ENCODE data around the gene ACTN4.

Gene ACTN4

DNA sequence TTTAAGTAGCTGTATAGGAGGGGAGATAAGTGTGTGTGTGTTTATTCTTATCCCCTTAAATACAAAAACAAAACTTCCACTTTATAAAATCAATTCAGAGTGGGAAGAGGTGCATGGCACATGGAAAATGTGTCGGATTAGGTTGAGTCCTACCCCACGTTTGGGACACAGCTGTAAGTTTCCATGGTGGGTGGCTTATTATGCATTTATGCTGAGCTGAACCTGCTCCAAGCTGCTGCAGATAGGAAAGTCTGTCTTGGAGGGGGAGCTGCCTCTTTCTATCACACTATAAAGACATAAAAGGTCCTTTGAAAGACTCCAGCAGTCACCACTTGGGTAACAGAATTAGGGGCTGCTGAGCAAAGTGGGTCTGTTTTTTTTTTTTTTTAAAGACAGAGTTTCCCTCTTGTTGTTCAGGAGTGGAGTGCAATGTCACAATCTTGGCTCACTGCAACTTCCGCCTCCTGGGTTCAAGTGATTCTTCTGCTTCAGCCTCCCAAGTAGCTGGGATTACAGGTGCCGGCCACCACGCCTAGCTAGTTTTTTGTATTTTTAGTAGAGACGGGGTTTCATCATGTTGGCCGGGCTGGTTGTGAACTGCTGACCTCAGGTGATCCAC, 15.2 kb downstream of the ACTN4 start:
- in situ Hi-C loops (cut with HindIII; ENCODE audit: low sequenced_read_pairs): no loop called here
- no peak for TF ChIP-seq CTCF (IDR thresholded peaks at IDR 0.05; ENCODE audit: low read depth, low read length)
- DNase-seq (ENCODE audit: low read depth, low spot score): no peak
- no peak overlapping the region for H3K4me3 ChIP-seq (ENCODE audit: low read depth, low read length)

DNA sequence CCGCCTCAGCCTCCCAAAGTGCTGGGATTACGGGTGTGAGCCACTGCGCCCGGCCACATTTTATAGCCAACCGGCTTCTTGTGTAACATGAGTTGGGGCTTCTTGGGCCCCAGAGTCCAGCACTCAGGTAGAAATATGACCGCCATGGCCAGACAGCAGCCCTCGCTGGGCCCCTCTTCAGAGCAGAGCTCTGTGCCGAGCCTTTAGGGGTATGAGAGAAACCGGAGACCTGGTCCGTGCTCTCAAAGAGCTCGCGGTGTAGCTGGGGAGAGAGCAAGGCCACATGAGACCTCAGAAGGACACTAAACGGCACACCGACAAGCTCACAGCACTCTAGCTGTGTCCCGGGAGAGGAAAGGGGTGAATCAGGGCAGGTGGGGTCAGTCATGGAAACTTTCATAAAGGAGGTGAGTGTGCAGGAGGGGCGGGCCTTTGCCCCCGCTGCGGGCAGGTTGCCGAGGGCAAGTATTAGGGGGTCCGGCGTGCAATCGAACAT, 15.8 kb downstream of the ACTN4 start:
- DNase-seq (ENCODE audit: low read depth, low spot score): no peak
- H3K4me3 ChIP-seq (ENCODE audit: low read depth, low read length): no peak overlapping the region
- TF ChIP-seq CTCF (IDR thresholded peaks at IDR 0.05; ENCODE audit: low read depth, low read length): no peak
- in situ Hi-C loops (cut with HindIII; ENCODE audit: low sequenced_read_pairs): no loop called here

- in situ Hi-C loops (cut with HindIII; ENCODE audit: low sequenced_read_pairs): no loop called here
- no peak for TF ChIP-seq CTCF (IDR thresholded peaks at IDR 0.05; ENCODE audit: low read depth, low read length)
- H3K4me3 ChIP-seq (ENCODE audit: low read depth, low read length): no peak overlapping the region
- no peak for DNase-seq (ENCODE audit: low read depth, low spot score)
These were observed 16.6 kb downstream of the ACTN4 start for GRCh38 chr19:38663957-38664502.

- in situ Hi-C loops (cut with HindIII; ENCODE audit: low sequenced_read_pairs): no loop called here
- TF ChIP-seq CTCF (IDR thresholded peaks at IDR 0.05; ENCODE audit: low read depth, low read length): no peak
- H3K4me3 ChIP-seq (ENCODE audit: low read depth, low read length): no peak overlapping the region
- DNase-seq (ENCODE audit: low read depth, low spot score): no peak
These were observed 17.2 kb downstream of the ACTN4 start for GRCh38 chr19:38664503-38665211.

DNA sequence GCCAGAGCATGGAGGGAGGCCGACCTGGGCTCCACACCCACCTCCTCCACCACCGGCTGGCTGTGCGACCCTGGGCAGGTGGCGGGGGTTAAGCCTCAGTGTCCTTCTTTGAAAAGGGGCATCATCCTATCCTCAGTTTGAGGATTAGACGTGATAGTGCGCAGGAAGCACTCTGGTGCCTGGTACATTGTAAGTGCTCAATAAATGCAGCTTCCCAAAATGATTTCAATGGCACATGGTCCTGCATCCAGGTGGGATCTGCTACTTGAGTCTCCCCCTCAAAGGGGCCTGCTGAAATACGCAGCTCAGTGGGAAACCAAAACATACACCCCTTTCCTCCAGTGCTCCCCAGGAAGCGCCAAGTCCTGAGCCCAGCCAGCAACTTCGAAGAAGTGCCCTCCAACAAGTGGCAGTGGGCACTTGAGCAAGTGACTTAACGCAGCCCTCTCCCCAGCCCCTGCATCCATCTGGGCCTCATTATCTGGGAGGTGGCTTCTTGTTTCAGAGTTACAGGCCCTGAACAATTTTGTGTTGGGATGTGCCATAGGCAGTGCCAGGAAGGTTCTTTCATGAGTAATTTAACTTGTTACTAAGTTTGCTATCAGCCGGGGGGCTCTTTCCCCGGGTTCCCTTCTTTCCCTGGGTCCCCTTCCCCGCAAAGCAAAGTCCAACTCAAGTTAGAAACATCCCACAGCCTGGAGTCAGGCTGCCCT, 17.9 kb downstream of the ACTN4 start:
- H3K4me3 ChIP-seq (ENCODE audit: low read depth, low read length): no peak overlapping the region
- DNase-seq (ENCODE audit: low read depth, low spot score): no peak
- TF ChIP-seq CTCF (IDR thresholded peaks at IDR 0.05; ENCODE audit: low read depth, low read length): no peak
- in situ Hi-C loops (cut with HindIII; ENCODE audit: low sequenced_read_pairs): no loop called here

GRCh38 chr19:38665950-38666662, 18.7 kb downstream of the ACTN4 start:
- H3K4me3 ChIP-seq (ENCODE audit: low read depth, low read length): no peak overlapping the region
- in situ Hi-C loops (cut with HindIII; ENCODE audit: low sequenced_read_pairs): no loop called here
- DNase-seq (ENCODE audit: low read depth, low spot score): no peak
- no peak for TF ChIP-seq CTCF (IDR thresholded peaks at IDR 0.05; ENCODE audit: low read depth, low read length)

Data from astrocyte of the spinal cord (primary cell).